HG02870 (cell line): ENCODE results near the gene SIRT6.
"Not testable (repeated sequence)": the region's sequence is repeated elsewhere in the genome, so short reads cannot be mapped to it uniquely, and the experiment has no call there.

ENCODE experiments used
- ATAC-seq: cut with Tn5 transposase; IDR thresholded peaks from one replicate; pipeline ENCODE4 v1.9.1; 2021; ENCODE audit warnings: mild to moderate bottlenecking, moderate library complexity; ENCODE audit not compliant: unreplicated experiment

The SIRT6 gene

DNA sequence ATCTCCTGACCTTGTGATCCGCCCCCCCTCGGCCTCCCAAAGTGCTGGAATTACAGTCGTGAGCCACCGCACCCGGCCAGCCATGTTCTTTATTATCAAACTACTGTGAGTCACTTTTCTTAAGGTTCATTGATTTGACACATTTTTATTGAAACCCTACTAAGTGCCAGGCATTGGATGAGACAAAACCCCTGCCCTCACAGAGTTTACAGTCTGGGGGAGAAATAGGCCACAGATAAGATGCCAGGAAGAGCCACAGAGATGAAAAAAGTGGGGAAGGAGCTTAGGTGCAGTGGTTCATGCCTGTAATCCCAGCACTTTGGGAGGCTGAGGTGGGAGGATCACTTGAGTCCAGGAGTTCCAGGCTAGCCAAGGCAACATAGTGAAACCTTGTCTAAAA is 43.9 kb downstream of the SIRT6 start:
- ATAC-seq, result no peak

DNA sequence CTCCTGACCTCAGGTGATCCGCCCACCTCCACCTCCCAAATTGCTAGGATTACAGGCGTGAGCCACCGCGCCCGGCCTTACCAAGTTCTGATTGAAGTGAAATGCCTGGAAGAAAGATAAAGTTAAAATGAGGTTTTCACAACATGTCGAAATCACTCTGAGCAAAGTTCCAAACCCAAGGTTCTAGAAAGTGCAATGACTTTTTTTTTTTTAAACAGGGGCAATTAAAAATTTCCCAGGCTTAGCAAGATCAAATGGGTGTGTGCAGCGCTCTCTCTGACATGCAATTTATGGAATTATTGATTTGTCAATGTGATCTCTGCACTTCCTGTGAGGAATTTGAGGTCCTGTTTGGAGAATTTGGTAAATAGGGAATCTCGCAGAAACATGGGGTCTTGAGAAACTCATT is 45.7 kb downstream of the SIRT6 start:
- ATAC-seq, result no peak

DNA sequence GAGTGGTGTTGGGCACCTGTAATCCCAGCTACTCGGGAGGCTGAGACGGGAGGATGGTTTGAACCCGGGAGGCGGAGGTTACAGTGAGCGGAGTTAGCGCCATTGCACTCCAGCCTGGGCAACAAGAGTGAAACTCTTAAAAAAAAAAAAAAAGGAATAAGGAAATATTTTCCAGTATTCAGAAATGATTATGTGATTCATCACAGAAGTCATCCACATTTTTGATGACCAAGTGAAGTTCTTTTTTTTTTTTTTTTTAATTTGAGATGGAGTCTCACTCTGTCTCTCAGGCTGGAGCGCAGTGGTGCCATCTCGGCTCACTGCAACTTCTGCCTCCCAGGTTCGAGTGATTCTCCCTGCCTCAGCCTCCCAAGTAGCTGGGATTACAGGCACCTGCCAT is 47.0 kb downstream of the SIRT6 start:
- ATAC-seq, result not testable (repeated sequence)

DNA sequence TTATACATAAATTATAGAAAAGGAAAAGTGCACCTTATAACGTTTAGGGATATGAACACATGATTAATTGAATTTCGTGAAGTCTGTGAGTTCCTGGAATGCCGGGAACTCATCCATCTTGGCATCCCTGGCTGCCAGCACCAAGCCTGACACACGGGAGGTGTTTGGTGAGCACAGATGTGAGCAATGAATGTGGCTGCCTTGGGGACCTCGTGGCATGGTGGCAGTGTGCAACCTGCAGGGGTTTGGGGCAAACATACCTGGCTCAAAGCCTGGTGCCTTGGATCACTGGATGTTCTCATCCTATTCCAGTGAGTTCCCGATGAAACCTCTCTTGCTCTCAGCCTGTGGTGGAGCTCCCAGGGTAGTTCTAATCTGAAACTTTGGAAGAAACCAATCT is 48.0 kb downstream of the SIRT6 start:
- ATAC-seq, result no peak

DNA sequence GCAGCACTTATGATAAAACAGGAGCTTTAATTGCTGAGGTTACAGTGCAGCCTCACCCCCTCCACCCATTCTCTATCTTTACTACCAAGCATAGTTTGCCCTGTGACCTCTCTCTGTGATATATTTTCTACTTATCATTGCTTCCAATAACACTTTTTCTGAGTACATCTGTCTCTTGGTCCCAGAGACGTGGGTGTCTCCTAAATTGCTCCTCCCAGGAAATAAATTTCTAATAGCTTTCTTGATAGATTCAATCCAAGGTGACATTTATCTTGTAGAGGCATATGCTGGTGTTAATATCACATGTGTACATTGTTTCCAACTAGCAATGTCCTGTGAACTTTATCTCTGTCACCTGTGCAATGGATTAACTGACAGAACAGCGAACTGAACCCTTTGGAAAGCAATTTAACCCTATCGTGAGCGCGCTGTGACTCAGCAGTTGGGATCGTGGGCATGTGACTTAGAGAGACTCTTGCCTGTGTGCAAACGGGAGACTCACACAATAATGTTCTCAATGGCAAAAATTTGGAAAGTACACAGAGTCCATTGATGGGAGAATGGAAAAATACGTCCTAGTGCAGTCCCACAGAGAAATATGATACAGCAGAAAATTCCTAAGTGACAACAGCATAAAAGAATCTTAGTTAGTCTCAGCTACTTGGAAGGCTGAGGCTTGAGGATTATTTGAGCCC is 51.5 kb downstream of the SIRT6 start:
- ATAC-seq, result no peak

DNA sequence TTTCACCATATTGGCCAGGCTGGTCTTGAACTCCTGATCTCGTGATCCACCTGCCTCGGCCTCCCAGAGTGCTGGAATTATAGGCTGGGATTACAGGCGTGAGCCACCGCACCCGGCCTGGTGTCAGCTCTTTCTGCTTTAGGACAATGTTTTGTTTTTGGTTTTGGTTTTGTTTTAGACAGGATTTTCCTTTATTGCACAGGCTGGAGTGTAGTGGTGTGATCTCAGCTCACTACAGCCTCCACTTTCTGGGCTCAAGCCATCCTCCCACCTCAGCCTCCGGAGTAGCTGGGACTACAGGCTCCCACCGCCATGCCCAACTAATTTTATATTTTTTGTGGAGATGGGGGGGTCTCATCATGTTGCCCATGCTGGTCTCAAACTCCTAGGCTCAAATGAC is 53.3 kb downstream of the SIRT6 start:
- ATAC-seq, result not testable (repeated sequence)

DNA sequence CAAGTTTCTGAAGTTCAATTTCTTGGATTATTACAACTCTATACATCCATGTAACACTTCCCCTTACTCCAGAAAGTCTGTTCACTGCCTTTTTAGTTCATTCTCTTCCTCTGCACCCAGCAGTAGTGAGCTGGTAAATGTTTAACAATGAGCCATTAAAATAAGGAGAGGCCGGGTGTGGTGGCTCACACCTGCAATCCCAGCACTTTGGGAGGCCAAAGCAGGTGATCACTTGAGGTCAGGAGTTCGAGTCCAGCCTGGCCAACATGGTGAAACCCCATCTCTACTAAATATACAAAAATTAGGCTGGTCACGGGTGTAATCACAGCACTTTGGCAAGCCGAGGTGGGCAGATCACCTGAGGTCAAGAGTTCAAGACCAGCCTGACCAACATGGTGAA is 55.0 kb downstream of the SIRT6 start:
- not testable (repeated sequence) for ATAC-seq

DNA sequence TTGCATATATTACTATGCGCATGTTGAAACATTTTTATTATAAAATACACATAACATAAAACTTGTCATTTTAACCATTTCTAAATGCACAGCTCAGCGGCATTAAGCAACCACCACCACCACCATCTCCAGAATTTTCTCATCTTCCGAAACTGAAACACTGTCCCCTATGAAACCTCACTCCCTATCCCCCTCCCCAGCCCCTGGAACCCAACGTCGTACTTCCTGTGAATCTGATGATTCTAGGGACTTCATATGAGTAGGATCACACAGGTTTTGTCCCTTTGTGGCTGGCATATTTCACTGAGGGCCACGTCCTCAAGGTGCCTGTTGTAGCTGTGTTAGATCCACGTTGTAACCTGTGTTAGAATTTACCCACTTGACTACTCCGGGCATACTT is 57.7 kb downstream of the SIRT6 start:
- ATAC-seq, result no peak
